ENCODE data around the gene PSME2.

Gene PSME2

DNA sequence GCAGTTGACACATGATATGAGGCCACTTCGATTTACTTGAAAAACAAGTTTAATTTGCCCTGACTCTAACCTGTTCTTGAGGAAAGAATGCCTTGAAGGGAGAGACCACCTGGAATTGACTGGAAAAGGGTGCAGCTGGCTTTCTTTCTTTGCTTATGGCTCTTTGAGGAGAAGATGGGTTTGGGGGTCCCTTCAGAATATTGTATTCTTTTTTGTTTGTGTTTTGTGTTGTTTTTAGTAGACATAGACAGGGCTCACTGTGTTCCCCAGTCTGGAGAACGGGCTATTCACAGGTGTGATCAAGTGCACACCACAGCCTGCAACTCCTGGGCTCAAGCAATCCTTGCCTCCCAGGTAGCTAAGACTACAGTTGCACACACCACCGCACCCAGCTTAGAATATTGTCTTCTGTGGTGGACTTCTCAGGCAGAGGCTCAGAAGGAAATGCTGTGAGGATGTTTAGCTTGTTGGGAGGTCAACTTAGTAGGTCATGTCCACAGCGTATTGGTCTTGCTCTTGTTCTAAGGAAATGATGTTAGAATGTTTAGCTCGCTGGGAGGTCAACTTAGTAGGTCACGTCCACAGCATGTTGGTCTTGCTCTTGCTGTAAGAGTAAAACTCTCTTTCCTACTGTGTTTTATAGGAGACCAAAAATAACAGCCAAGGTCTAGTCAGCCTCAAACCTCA lies 30.1 kb downstream of the PSME2 start:
- TF ChIP-seq CTCF (IDR thresholded peaks at IDR 0.05) (no peak), ZFX (IDR thresholded peaks at IDR 0.05; ENCODE audit: borderline replicate concordance) (no peak)
- peak overlapping the region; percentile 99; the same call in 1 of the 2 replicates for H3K27ac ChIP-seq

DNA sequence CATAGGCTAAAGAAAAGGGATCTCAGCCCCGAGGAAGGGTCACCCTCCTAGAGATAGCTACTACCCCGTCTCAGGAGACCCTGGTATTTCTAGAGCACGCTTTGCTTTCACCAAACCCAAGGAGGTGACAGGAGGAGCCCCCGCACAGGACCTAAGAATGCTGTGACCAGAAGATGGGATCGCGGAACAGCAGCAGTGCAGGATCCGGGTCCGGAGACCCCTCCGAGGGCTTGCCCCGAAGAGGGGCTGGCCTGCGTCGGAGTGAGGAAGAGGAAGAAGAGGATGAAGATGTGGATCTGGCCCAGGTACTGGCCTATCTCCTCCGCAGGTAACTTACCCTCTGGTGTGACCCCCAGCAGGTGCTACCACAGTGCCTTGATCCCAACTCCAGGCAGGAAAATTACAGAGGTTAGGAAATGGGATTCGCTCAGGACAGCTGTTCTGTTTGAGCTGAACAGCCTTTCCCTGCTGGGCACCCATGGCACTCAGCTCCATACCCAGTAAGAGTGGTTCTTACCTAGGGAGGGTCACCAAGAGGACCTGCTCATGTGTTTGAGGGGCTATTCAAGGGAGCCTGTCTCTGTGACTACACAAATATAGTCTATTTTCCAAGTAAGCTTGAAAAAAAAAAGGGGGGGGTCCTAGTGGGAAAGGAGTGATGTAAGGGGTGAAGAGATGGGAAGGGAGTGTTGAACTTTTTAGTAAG lies 30.8 kb downstream of the PSME2 start:
- TF ChIP-seq ZFX (IDR thresholded peaks at IDR 0.05; ENCODE audit: borderline replicate concordance): no peak
- TF ChIP-seq CTCF (IDR thresholded peaks at IDR 0.05): no peak
- H3K27ac ChIP-seq: peak overlapping the region; percentile 99

- H3K27ac ChIP-seq: peak within 1 kb of the TSS; percentile 99
- TF ChIP-seq ZFX (IDR thresholded peaks at IDR 0.05; ENCODE audit: borderline replicate concordance): no peak
- no peak for TF ChIP-seq CTCF (IDR thresholded peaks at IDR 0.05)
These were observed 31.6 kb downstream of the PSME2 start, which contains the start of the genes DCAF11 and NRL for GRCh38 chr14:24114532-24115421. DCAF11 (plus strand) TSS chr14:24114777; CDS start chr14:24115595, 818 bp downstream. NRL (minus strand) TSS chr14:24114949; CDS start chr14:24082848, 32,101 bp downstream.

GRCh38 chr14:24113801-24114531 lies 32.4 kb downstream of the PSME2 start:
- no peak for TF ChIP-seq ZFX (IDR thresholded peaks at IDR 0.05; ENCODE audit: borderline replicate concordance)
- TF ChIP-seq CTCF (IDR thresholded peaks at IDR 0.05): no peak
- peak overlapping the region; percentile 99 for H3K27ac ChIP-seq

- TF ChIP-seq ZFX (IDR thresholded peaks at IDR 0.05; ENCODE audit: borderline replicate concordance) (no peak), CTCF (IDR thresholded peaks at IDR 0.05) (no peak)
- H3K27ac ChIP-seq: peak overlapping the region; percentile 99
These were observed 33.0 kb downstream of the PSME2 start for GRCh38 chr14:24113379-24113800.

DNA sequence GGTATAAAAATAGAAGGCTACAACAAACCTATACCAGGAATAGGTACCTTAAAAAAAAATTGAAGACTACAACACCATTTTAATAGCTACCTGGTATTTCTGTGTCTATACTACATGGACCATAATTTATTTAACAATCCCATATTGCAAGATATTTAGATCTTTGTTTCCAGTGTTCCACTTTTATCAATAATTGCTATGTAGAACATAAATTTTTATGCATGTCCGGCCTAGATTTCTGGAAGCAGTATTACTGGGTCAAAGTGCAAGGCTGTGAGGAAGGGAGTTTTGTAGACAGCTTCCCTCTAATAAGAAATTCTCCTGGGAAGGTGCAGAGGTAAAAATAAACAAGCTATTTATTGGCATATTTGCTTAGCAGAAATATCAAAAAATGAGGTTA lies 35.9 kb downstream of the PSME2 start:
- TF ChIP-seq CTCF (IDR thresholded peaks at IDR 0.05) (no peak), ZFX (IDR thresholded peaks at IDR 0.05; ENCODE audit: borderline replicate concordance) (no peak)

More for the DNA sequence above, 35.9 kb downstream of the PSME2 start:
- peak overlapping the region; percentile 6; the same call in 1 of the 2 replicates for H3K27ac ChIP-seq

Measured in 22Rv1 (cell line).